Subcutaneous adipose tissue (tissue), 4 donors: ENCODE measurements around the gene CYP19A1. TPM values are rescaled to one million over a fixed set of nuclear protein-coding genes. Genes with fewer than 3 reads are reported as not detected.

ENCODE experiments used
- CTCF ChIP-seq: fragments of 450-650 bp; IDR thresholded peaks from one replicate; pipeline ENCODE4 v1.5.1; 2016; ENCODE audit warnings: low read depth, mild to moderate bottlenecking, control low read depth, antibody characterized with exemption, moderate library complexity
- total RNA-seq, 4 donors: library from RNA; depleted of rRNA; stranded (reverse); fragments of >200 nt; gene quantifications; one replicate each; pipeline ENCODE4 v1.1.0, GENCODE V29; 2016

Gene CYP19A1
- total RNA-seq, 4 donors from 2014 or later = 0.75 to 16.7 (median 8.3) TPM

GRCh38 chr15:51348688-51349087, 10.3 kb upstream of the CYP19A1 start:
- TF ChIP-seq CTCF = no peak

GRCh38 chr15:51346136-51346535, 7.7 kb upstream of the CYP19A1 start:
- no peak for TF ChIP-seq CTCF

GRCh38 chr15:51343466-51343865, 5.1 kb upstream of the CYP19A1 start:
- TF ChIP-seq CTCF = no peak

- no peak for TF ChIP-seq CTCF
Observed at GRCh38 chr15:51342227-51342999, 4.0 kb upstream of the CYP19A1 start.

GRCh38 chr15:51341366-51342226, 3.2 kb upstream of the CYP19A1 start, which contains the start of gene GLDN:
TSS of gene GLDN (plus strand) at chr15:51341655. CDS start at chr15:51341685, 30 bp downstream.
- TF ChIP-seq CTCF = no peak

- TF ChIP-seq CTCF = no peak
Observed at GRCh38 chr15:51335538-51336410, 2.6 kb downstream of the CYP19A1 start.

GRCh38 chr15:51335087-51335486, 3.3 kb downstream of the CYP19A1 start:
- TF ChIP-seq CTCF = no peak
